CD4-positive, alpha-beta T cell treated with Interleukin-4 for 1 hour (primary cell): Measurements from ENCODE around the gene MYCBP.
"Not testable (repeated sequence)": the region's sequence is repeated elsewhere in the genome, so short reads cannot be mapped to it uniquely, and the experiment has no call there.

Experiments used
- DNase-seq, 2 donors: peaks; one replicate each; pipeline ENCODE4 v3.0.0-alpha.2; 2020 to 2022

Gene MYCBP

DNA sequence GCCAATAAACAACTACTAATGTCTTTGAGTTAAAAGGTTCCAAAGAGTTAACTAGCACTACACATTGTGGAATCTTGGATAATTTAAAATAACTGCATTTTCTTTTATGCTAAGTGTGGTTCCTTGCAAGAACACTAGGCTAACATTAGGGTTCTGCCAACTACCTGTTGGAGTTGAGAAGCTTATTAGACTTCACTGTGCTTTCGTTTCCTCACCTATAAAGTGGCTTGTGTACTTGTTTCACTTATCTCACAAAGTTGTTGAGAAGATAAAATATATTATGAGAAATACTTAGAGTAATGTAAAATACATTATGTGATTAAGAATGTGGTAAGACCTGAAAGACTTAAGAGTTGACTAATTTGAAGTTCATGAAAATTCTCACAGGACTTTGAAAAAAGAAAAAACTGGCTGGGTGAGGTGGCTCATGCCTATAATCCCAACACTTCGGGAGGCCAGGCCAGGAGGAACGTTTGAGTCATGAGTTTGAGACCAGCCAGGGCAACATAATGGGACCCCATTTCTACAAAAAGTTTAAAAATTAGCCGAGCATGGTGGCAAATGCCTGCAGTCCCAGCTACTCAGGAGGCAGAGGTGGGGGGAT is 7.9 kb downstream of the MYCBP start:
- no peak for DNase-seq

DNA sequence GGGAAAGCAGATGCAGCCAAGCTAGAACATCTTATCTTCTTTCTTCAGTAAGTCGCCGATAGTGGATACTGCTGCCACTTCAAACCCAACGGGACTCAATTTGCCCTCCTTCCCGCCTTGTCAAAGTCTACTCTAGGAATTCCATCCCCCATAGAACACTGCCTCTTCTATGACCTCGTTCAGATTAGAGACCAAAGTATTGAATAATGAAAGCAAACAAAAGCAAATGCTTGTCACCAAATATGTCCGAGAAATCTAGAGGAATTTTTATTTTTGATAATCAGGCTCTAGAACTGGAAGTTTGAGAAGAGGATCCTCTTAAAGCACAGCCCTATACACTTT is 12.7 kb downstream of the MYCBP start:
- DNase-seq = no peak

DNA sequence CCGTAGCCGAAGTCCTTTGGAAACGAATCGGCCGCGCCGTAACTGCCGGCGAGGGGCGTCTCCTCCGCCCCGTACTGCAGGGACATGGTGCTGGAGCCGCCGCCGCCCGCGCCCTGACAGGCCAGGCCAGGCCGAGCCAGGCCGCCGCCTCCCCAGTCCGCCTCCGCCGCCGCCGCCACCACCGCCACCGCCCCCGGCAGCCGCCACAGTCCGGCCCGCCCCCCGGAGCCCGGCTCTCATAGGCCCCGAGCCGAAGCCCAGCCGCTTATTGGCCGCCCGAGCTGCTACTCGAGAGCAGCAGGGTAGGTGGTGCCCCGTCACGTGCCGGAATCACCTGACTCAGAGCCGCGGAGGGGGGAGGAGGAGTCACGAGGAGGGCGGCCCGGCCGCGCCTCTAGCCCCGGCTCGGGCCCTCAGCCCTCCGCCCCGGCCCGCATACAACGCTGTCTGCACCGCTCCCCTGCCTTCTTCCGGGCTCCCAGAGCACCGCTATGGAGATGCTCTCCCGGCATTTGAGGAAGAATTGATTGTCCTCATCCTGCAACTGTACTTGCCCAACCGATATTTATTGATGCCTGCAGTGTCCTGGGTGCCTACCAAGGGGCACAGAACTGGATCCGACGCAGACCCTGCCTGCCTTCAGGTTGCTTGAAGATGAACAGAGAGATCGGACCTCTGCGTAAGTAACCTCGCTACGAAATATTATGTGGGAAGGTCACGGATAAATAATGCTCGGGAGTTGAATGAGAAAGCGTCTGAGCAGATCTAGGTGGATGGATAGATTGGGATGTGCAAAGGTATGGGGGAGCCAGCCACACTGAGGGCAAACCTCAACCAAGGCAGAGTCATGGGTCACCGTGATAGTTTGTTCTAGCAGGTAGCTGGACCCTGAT is 13.3 kb downstream of the MYCBP start, which contains the start of gene RRAGC:
Gene RRAGC (minus strand): TSS at position 212 of the 893 bp plus-strand sequence. CDS start 126 bp downstream, at position 86.
- peak; percentile 97 for DNase-seq

DNA sequence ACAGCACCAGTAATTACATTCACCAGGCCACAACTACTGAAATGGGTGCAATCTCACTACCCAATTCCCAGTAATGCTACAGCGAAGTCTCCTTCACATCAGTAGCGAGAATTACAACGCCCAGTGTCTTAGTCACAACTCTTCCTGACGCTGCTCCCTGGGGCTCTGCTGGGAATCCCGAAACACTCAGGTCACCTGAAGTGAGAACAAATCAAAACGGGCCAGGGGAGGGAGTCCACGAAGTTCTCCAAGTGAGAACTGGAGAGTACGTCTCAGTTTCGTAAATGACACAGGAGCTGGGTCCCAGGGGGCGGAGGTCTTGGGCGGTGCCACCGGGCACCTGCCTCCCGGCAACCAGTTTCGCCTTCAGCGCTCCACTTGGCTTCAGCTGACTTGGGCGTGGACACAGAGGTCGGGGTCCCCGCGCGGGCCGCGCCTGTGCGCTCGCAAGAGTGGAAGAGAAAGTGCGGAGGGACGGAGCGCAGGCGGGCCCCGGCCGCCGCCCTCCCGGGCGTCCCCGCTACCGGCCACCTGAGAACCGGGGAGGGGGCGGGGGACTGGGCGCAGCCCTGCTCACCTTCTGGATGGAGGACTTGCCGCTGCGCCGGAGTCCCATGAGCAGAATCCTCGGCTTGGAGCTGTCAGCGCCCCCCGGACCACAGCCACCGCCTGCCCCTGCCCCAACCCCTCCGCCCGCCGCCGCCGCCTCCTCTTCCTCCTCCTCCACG is 14.2 kb downstream of the MYCBP start:
- DNase-seq = peak; percentile 44 to 61

DNA sequence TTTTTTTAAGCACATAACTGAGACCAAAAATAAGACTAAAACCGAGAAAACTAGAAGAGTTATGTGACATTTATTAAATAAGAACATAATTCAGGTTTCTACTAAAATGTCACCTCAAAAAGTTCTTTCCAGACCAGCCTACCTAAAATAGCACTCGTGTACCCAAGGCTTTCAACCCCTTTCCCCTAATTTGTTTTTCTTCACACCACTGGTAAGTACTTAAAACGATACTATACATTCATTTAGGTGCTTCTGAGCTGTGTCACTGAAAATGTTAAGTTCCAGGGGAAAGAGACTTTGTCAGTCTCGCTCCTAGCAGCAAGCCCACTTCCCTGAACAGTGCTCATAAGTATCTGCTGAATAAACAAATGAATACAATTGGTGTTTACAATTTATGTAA is 20.4 kb downstream of the MYCBP start:
- DNase-seq = no peak

DNA sequence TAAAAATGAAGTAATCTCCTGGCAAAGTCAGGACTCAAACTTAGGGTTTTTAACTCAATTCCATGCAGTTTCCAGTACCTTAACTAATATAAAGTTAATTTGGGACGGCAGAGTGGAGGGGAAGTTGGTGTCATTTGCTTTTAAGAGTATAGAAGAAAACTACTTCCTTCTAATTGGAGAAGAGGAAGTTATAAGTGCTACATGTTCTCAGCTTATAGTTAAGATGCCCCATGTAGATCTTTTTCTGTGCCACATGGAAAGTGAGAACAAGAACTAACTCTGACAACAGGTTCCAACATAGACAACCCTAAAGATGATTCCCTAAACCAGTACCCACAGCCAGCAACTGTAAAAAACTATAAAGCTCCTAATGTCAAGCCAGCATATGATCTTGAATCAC is 25.1 kb downstream of the MYCBP start:
- no peak for DNase-seq

DNA sequence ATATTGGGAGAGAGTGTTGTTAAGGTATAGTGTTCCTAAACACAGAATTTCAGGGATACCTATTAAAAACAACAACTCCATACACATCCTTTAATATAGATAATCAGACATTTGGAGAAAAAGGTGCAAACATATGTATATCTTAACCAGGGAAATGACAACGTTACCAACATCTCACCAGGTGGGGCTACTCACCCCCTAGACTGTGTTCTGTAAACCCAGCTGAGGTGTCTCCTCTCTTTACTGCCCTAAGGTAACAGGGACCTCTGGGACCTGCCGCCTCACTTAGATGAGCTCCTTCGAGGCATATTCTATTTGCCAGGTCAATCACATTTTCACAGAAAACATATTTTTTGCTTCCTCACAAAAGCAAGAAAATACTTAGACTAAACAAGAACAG is 26.9 kb downstream of the MYCBP start:
- no peak for DNase-seq

DNA sequence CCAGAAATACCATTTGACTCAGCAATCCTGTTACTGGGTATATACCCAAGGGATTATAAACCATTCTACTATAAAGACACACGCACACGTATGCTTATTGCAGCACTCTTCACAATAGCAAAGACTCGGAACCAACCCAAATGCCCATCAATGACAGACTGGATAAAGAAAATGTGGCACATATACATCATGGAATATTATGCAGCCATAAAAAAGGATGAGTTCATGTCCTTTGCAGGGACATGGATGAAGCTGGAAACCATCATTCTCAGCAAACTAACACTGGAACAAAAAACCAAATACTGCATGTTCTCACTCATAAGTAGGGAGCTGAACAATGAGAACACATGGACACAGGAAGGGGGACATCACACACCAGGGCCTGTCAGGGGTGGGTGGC is 28.1 kb downstream of the MYCBP start:
- not testable (repeated sequence) for DNase-seq

DNA sequence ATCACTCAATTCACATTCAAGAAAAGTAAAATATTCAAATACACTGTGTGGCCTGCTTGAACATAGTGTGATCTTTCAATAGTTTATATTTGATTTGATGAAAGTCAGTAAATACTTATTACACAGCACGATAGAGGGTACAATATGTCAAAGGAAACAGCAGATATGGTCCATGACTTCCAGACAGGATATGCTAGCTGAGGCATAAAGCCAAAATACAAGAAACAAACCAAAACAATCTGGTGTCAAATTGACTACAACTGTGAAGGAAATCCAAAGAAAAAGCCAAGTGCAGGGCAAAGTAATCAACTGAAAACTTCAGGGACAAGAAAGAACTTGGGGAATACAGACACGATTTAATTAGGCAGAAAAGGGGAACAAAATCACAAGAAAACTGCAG is 32.9 kb downstream of the MYCBP start:
- no peak for DNase-seq

DNA sequence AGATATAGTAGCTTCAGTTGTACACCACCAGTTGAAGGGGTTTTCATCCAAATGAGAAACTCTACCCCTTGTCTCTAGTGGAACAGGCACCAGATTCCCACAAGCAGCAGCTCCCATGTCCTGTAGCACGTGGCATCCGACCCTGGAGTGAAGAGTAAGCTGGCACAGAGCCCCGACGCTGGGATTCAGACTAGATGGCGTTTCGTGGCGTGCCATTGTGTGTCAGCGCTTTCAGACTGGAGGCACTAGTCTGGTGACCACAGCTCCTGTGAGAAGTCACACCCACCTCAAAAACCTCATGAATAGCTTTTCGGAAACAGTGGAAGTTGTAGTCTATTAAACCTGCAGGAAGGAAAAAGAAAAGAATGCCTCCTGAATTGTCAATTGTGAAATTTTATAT is 33.8 kb downstream of the MYCBP start:
- DNase-seq = no peak

DNA sequence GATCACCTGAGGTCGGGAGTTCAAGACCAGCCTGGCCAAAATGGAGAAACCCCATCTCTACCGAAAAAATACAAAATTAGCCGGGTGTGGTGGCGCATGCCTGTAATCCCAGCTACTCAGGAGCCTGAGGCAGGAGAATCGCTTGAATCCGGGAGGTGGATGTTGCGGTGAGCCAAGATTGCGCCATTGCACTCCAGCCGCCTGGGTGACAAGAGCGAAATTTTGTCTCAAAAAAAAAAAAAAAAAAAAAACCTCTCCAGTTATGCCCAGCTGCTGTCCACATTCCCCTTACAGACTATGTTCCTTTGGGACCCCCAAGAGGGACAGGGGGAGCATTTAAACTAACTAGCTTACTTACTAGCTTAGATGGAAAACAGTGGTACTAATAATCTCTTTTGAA is 36.8 kb downstream of the MYCBP start:
- not testable (repeated sequence) for DNase-seq

DNA sequence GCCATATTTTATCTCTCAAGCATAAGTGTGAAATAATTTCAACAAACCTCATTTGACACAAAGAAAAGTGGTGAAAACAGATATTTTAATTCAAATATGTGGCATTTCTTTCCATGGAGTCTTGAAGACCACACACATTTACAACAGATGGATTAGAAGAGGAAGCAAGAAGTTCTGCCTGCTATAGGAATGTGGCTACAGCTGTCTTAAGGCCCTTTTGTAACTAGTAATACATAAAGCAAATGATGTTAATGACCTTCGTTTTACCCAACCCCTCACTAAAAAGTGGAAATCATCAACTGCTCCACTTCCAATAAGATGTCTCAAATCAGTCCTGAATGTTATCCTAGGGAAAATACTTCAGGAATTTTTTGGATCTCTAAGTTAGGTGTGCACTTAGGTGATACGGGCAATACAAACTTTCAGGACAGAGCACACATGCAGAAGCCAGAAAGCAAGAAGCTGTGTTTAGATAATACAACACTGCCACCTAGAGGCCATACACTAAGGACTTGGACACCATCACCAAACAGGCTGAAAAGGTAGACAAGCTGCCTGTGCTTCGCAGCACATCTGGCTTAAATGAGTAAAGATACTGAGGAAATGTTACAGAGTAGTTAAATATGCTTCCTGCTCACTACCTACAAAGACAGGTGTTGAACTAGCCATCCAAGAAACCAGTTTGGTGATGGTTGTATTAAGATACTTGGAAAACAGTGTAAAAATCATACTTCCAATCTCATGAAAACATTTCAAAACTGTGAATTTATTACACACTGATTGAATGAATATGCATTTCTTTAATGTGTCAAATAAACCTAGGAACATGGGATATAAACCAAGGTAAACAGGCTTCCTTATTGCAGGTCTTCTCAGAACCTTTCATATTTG is 38.0 kb downstream of the MYCBP start:
- DNase-seq = peak; percentile 50 to 78

DNA sequence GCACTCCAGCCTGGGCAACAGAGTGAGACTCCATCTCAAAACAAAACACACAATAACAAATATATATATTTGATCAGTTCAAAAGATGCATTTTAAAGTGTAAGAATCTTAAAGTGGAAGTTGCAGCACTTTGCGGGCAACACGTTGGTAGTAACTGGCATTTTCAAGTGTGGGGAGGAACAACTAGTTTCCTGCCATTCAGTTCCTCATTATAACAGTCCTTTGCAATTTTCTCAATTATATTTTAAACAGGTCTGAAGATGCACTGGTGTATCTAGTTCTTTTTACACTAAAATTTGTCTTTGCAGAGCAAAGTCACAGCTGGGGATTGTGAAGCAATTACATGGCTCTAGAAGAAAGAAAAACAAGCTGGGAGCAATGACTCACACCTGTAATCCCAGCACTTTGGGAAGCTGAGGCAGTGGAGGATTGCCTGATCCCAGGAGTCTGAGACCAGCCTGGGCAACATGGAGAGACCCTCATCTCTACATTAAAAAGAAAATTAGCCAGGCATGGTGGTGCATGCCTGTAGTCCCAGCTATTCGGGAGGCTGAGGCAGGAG is 38.8 kb downstream of the MYCBP start:
- DNase-seq = no peak

DNA sequence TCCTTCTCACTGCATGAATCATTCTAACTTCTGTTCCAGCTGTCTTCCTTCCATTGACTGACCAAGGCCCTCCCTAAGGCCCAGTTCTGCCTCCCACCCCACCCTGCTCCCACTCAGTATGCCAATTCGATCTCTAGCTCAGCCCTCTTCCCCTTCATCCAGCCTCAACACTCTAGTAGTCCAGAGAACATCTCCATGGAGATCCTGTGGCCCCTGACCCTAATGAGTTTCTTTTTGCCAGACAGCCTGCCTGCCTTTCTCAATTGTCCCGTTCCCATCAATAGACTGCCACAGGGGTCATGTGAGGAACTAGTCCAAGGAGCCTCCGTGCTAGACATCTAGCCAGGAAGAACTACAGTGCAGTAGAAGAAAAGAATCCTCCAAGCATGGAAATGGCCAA is 40.0 kb downstream of the MYCBP start:
- DNase-seq = no peak

DNA sequence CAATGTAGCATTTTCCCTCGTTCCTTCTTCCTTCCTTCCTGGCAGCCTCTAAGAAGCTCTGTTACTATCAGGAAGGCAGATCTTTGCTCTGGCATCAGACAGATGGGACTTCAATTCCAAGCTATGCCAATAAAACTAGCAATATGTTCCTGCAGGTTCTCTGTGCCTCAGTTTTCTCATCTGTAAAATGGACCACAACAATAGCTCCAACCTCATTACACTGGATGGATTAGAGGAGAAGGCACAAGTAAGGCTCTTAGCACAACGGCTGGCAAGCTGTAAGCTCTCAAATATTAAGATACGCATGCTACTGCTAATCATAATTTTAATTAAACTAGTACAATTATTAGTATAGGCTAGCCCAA is 40.8 kb downstream of the MYCBP start:
- DNase-seq = no peak

DNA sequence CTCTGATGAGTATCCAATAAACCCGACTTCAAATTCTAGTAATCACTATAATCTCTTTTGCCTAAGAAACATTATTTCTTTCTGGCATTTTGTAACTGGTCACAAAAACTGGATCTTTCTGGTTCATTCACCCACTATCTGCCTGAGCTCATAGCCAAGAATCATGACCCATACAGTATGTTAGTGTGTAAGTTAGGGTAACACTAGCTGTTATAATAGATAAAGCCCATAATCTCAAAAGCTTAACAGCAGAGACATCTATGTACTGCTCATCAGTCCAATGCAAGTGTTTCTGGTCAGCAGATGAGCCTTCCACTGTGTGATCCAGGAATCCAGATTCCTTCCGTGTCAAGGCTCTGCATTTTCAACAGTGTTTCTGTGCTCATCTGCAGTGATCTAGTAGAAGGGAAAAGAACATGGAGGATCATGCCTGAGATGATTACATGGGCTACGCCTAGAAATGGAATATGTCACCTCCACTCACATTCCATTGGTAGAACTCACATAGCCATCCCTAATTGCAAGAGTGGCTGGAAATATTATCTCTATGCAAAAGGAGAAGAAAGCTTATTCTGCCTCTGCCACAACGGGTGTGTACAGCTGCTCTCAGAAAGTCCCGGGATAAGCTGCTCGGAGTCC is 41.3 kb downstream of the MYCBP start:
- DNase-seq = no peak

DNA sequence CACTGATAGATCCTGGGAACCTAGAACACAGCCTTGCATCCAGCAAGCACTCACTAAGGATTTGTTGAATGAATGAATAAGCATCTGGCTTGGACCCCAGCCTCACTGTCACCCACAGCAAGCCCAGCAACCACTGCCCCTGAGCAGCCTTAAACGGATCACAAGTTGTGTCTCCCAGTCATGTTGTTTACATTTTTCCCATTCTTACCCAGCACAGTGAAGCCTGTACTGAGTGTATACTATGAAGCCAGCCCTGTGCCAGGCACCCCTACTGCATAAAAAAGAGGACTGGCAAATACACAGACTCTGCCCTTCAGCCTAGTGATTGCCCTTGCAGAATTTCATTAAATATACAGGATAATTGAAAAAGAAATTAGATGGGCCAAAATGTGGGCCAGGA is 43.8 kb downstream of the MYCBP start:
- DNase-seq = no peak

DNA sequence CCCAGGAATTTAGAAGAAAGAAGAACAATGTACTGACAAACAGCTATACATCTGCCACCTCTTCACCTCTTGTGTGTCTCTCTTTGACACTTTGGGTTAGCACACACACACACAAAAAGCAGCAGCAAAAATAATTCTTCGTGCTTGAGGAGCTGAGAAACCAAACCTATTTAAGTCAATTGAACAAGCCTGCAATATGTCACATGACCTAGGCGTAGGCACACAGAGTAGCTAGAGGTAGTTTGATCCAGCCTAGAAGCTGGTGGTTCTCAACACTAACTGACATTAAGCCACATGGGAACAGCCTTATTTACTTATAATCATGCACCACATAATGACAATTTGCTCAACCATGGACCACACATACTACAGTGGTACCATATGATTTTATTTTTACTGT is 45.8 kb downstream of the MYCBP start:
- DNase-seq = no peak

DNA sequence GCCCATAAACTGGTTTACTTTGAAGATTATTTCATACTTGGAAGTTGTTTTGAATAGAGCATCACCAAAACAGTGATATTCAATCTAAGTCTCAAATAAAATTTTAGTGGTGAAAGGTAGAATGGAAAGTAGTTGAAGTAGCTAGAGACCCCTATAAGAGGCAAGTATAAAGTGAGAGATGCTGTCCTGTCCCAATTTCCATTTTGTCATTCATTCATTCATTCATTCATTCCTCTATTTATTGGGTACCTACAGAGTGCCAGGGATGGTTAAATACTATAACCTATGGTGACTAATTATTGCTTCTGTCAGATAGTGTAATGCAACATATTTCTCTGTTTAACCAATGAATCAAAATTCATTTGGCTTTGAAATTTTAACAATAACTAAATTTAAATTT is 46.3 kb downstream of the MYCBP start:
- DNase-seq = no peak

DNA sequence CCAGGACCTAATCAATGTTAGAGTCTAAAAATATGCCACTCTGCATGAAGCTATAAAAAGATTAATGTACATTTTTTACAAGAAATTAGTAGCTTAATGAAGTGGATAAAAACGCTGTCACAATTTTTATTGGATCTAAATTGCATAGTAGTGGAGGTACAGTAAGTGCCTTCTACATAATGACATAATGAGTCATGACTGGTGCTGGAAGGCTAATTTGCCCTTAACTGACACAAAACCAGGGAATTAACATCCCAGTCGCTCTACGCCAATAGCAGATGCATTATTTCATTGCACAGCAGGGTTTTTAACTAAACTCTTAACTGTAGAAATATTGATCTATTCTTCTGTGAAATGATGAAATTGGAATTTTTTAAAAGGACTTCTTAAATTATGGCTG is 46.9 kb downstream of the MYCBP start:
- no peak for DNase-seq

DNA sequence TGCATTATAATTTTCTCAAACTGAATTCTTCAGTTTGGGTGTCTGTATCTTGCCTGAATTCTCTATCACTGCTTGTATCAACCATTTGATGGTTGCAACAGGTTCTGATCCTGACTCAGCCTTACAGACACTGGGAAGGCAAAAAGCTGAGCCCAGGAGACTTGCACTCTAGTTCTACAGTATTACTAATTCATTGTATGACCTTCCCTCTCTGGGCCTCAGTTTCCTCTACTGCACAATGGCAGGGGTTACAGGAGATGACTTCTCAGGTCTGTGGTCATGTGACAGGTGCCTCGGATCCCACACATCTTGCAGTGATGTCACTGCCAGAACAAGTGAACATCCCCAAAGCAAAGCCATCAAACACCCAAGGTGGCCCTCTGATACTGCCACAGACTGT is 52.3 kb downstream of the MYCBP start:
- no peak for DNase-seq

DNA sequence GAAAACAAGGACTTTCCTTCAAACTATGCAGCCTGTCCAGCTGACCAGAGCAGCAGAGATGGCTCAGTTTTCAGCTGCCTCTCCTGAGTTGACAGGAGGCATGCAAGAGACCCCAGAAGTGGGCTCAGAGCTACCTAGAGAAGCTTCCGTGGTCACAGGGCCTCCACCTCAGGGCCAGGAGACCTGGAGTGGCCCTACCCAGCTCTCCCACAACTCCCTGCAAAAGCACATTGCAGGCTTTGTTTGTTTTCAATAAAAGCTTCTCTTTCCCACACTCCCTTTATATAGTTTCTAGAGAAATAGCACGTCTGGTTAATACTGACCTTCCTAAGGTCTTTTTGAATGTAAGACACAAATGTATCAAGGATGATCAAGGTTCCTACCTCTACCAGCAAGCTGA is 53.6 kb downstream of the MYCBP start:
- no peak for DNase-seq
